Left kidney (tissue), 2 donors: ENCODE data around the gene MYO5B. TPM values are rescaled to one million over a fixed set of nuclear protein-coding genes. Genes with fewer than 3 reads are reported as not detected.

Source experiments
- DNase-seq: peaks from one replicate; pipeline ENCODE4 v3.0.0-alpha.2; 2013
- polyA plus RNA-seq: library from polyadenylated mRNA; unstranded; fragments of 120-200 nt; gene quantifications from one replicate; pipeline ENCODE4 v1.2.1, GENCODE V29; 2013; ENCODE audit not compliant: insufficient read length

MYO5B gene
- polyA plus RNA-seq, 1 donor = 28.6 TPM

GRCh38 chr18:50189160-50189559 lies 5.8 kb downstream of the MYO5B start:
- DNase-seq = no peak

DNA sequence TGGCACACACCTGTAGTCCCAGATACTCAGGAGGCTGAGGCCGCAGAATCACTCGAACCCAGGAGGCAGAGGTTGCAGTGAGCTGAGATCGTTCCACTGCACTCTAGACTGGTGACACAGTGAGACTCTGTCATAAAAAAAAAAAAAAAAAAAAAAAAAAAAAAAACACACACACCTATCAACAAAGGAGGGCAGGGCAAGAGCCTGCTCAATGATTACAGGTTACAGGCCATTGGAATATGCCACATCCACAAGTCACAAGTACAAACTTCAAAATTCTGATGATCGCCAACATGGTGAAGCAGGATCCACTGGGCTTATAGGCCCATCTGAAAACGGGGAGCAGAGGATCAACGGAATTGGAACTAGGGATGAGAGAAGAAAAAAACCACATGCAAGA lies 6.3 kb downstream of the MYO5B start:
- no peak for DNase-seq

GRCh38 chr18:50187659-50188058 lies 7.3 kb downstream of the MYO5B start:
- DNase-seq = no peak

- DNase-seq = no peak
Measured at GRCh38 chr18:50186385-50186784, 8.6 kb downstream of the MYO5B start.

DNA sequence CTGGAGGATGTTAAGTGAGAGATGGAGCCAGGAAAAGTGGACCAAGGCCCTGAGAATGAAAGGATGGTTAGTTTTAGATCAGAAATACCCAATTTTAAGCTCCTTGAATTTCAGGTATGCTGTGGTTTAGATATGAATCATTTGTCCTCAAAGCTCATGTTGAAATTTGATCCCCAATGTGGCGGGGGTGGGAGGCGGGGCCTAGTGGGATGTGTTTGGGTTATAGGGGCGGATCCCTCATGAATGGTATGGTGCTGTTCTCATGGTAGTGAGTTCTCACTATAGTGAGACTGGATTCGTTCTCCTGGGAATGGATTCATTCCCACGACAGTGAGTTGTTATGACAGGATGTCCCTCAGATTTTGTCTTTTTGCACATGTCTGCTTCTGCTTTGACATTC lies 11.4 kb downstream of the MYO5B start:
- no peak for DNase-seq

GRCh38 chr18:50182511-50182910 lies 12.4 kb downstream of the MYO5B start:
- no peak for DNase-seq

DNA sequence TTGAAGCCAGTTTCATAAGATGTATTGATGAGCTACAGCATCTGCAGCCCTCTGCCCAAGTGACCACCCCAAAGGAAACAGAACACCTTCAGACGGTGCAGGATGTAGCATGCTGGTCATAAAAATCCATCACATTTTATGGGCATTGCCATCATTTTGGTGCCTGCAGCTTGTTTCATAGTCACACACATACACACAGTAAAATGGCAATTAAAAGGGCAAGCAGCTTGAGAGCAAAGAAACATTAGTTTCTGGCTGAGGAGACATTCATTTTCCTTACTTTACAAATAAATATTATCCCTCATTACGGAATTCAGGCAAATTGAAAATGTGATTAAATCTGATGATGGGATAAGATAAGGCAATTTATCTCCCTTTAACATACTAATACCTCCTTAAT lies 13.4 kb downstream of the MYO5B start:
- no peak for DNase-seq

GRCh38 chr18:50179465-50179864 lies 15.5 kb downstream of the MYO5B start:
- no peak for DNase-seq

- DNase-seq = no peak
Measured at GRCh38 chr18:50177294-50177992, 17.5 kb downstream of the MYO5B start.

DNA sequence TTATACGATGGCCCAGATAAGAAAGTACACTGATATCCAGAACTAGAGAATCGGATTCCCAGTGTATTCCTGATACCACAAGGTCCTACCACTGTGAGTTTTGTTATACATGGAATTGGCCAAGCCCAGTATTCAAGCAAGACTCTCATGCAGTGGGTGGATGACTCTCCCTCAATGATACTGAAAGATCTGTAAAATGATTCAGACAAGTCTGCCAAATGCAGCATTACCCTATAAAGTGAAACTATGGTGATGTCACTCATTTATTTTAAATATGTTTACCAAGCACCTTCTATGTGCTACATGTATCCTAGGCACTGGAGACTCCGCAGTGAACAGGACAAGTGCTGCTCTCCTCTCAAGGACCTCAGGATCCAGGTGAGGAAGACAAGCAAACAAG lies 22.6 kb downstream of the MYO5B start:
- no peak for DNase-seq

DNA sequence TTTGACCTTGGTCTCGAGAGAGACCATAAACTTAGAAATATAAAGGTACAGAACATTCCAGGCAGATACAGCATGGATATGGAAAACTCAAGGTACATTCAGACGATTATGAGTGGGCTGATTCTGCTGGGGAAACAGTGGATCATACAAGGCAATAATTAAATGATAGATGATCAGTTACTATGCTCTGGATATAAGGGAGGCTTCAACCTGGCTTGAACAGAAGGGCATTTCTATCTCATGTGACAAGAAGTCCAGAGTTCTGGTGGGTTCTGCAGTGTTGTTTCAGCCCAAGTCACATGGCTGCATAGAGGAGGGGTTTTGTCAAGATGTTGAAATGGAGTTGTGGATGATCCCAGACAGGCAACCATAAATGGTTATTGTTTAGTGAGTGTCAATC lies 23.5 kb downstream of the MYO5B start:
- DNase-seq = no peak

GRCh38 chr18:50170004-50170403 lies 24.9 kb downstream of the MYO5B start:
- no peak for DNase-seq

GRCh38 chr18:50169149-50169548 lies 25.8 kb downstream of the MYO5B start:
- no peak for DNase-seq

DNA sequence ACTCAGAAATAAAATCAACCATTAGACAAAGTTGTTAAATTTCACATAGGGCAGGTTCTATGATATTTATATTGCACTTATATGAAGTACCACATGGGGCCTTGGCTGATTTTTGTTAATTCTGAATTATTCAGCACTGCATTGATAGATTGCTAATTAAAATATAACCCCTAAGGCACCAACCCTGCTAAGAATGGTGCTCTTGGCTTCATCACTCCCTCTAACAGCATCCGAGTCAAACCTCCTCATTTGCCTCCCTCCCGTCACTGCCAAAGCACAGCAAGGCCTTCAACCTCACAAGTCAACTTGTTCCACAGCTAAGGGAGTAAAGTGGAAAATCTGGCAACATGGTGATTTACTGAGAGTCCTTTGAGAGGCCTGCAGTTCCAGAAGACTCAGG lies 27.0 kb downstream of the MYO5B start:
- DNase-seq = no peak

- DNase-seq = no peak
Measured at GRCh38 chr18:50166901-50167300, 28.0 kb downstream of the MYO5B start.

GRCh38 chr18:50163505-50163904 lies 31.4 kb downstream of the MYO5B start:
- DNase-seq = no peak

GRCh38 chr18:50162486-50163304 lies 32.3 kb downstream of the MYO5B start:
- DNase-seq = no peak

- no peak for DNase-seq
Measured at GRCh38 chr18:50161597-50162205, 33.2 kb downstream of the MYO5B start.

- no peak for DNase-seq
Measured at GRCh38 chr18:50159654-50160046, 35.3 kb downstream of the MYO5B start.

DNA sequence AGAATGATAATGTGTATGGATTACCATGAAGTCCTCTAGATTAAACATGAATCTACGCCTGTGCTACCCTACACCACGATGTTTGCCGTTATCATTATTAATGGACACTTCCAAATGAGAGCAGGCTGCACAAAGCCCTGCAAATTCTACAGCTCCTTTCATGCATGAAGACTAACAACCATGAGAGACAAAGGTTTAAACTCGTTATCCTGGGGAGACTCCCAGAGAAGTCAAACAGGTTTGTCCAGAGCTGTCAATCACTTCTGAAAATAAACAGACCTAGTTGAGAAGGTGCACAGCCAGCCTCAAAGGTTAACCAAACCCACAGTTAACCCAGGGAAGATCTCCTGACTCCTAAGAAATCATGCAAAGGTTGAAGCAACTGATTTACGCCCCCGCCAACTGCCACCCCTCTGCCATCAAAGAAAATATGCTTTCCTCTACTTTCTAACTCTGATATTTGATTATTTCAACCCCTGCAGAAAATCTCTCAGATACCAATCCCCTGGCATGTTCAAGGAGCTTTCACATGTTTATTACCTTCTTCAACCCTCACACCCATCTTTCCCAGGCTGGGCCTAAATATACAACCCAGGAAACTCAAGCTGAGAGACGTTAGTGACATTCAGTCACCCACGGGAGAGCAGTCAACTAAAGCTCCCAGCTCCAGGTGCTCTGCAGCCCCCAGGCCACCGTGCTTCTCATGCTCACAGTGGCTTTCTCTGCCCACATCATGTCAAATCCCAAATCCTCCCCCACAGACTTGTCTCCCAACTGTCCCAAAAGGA lies 35.9 kb downstream of the MYO5B start:
- peak; percentile 47 for DNase-seq

GRCh38 chr18:50155406-50155805 lies 39.5 kb downstream of the MYO5B start:
- no peak for DNase-seq

- no peak for DNase-seq
Measured at GRCh38 chr18:50154420-50154819, 40.5 kb downstream of the MYO5B start.

DNA sequence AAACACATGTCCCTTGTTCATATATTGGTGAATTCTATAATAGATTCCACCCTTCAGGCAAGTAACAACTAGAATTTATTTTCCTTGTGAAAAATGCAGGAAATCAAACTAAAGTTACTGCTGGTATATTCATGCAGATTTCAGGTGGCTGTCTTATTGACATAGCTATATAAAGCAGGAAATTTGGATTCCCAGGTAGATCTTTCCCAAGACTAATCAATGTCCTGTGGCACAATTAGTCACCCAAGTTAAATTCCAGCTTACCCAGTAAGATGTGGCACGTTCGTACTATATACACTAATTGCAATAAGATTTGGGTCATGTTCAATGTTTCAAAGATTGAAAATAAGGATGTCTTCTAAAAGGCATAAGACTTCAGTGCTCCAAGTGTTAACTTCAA lies 42.0 kb downstream of the MYO5B start:
- no peak for DNase-seq
